ENCODE measurements around the gene LRRC71. TPM values are rescaled to one million over a fixed set of nuclear protein-coding genes. Genes with fewer than 3 reads are reported as not detected.

Gene LRRC71
- total and polyA plus RNA-seq, 10 of the 15 experiments (the other 5 are each of a cell fraction or from before 2014, with no cell fraction given), result not detected

GRCh38 chr1:156939786-156940334 lies 19.4 kb downstream of the LRRC71 start (continued):
- TF ChIP-seq RELB (IDR thresholded peaks at IDR 0.05; ENCODE audit: low read depth) (no peak), LARP7 (IDR thresholded peaks at IDR 0.05) (no peak), NR2C1 (IDR thresholded peaks at IDR 0.05) (no peak), ZBED1 (IDR thresholded peaks at IDR 0.05; ENCODE audit: borderline replicate concordance) (no peak), BMI1 (IDR thresholded peaks at IDR 0.05; ENCODE audit: borderline replicate concordance) (no peak), DPF2 (IDR thresholded peaks at IDR 0.05) (no peak), TCF7 (IDR thresholded peaks at IDR 0.05; ENCODE audit: borderline replicate concordance) (no peak), ESRRA (IDR thresholded peaks at IDR 0.05; ENCODE audit: low read length) (no peak), IKZF1 (conservative IDR thresholded peaks at IDR 0.05) (no peak)

- ChIA-PET SMC1A (ENCODE audit: uncharacterized antibody, unreplicated experiment) (no interaction called here), RAD21 (ENCODE audit: unreplicated experiment) (no interaction called here), CTCF (no interaction called here), POLR2A (no interaction called here)
- ATAC-seq (no peak), DNase-seq (ENCODE audit: low read depth, low spot score) (no peak), FAIRE-seq (no peak)
- Histone ChIP-seq H3K27ac (ENCODE audit: control insufficient read depth, insufficient read depth) (no peak overlapping the region), H3K4me1 (ENCODE audit: control insufficient read depth, insufficient read depth, low read length) (no peaks in the 10 kb centered on the region; the same call in 1 of the 2 replicates), H3K79me2 (ENCODE audit: control insufficient read depth, insufficient read depth, low read length) (no peaks in the 10 kb centered on the region), H3K4me2 (ENCODE audit: control insufficient read depth, insufficient read depth) (no peak overlapping the region), H3K9ac (ENCODE audit: control insufficient read depth, insufficient read depth, low read length) (no peak overlapping the region), H3K9me3 (replicated peaks; ENCODE audit: control insufficient read depth, insufficient read depth, low read length) (no peaks in the 10 kb centered on the region), H3K36me3 (ENCODE audit: control insufficient read depth in 2 of 2, insufficient read depth in 2 of 2, low read length in 1 of 2) (peaks cover 0 to 13% of the 10 kb centered on the region in 2 experiments; a peak in 2 of 4 replicates), H3K4me3 (no peak overlapping the region), H4K20me1 (ENCODE audit: control insufficient read depth, insufficient read depth) (no peaks in the 10 kb centered on the region), H3K27me3 (replicated peaks in 1 of 2; ENCODE audit: control insufficient read depth in 2 of 2, insufficient read depth in 2 of 2, low read length in 1 of 2) (no peaks in the 10 kb centered on the region), H2AFZ (ENCODE audit: control insufficient read depth, low read depth, low read length) (no peak overlapping the region)
- no peak for TF ChIP-seq ZZZ3 (IDR thresholded peaks at IDR 0.05; ENCODE audit: control insufficient read depth, insufficient read length, low read depth)
- no peak for TF ChIP-seq ZNF274 (IDR thresholded peaks at IDR 0.05; ENCODE audit: insufficient read depth, insufficient read length)
- TF ChIP-seq PAX8 (IDR thresholded peaks at IDR 0.05), result no peak
- TF ChIP-seq BHLHE40 (IDR thresholded peaks at IDR 0.05; ENCODE audit: borderline replicate concordance in 1 of 2, low read depth in 2 of 2, low read length in 1 of 2), result no peak
- no peak for TF ChIP-seq BCLAF1 (IDR thresholded peaks at IDR 0.05)
- no peak for TF ChIP-seq IKZF1 (conservative IDR thresholded peaks at IDR 0.05)
- no peak for TF ChIP-seq USF2 (IDR thresholded peaks at IDR 0.05; ENCODE audit: borderline replicate concordance, low read depth, low read length)
- TF ChIP-seq DPF2 (IDR thresholded peaks at IDR 0.05), result no peak
- no peak for TF ChIP-seq NKRF (conservative IDR thresholded peaks at IDR 0.05)
- intact Hi-C loops (cut with micrococcal nuclease; ENCODE audit: unreplicated experiment) (no loop called here), in situ Hi-C loops (cut with MboI) (no loop called here)
- BruUV-seq (replicated peaks), result no TSS peak
- 54% methylated on average over 10 of the region's 10 CpGs for WGBS (ENCODE audit: insufficient coverage, insufficient replicate concordance, low lambda C conversion rate, missing lambda C conversion rate)
Measured at GRCh38 chr1:156941675-156942074, 21.2 kb downstream of the LRRC71 start.

Data from GM12878 (cell line).